GM12878 (cell line): ENCODE data around the gene NOD1. TPM values are rescaled to one million over a fixed set of nuclear protein-coding genes. Genes with fewer than 3 reads are reported as not detected.

ENCODE experiments used
- ATAC-seq: fragments of 200-7000 bp; cut with Tn5 transposase; 3 replicates; pipeline ENCODE4 v1.9.1; 2020; ENCODE audit warnings: mild to moderate bottlenecking, moderate library complexity
- BruUV-seq: library from RNA; stranded (reverse); fragments of 400-500 nt; replicated peaks from 2 replicates; lab custom pipeline; 2021; lab: Mats Ljungman, UMichigan
- CTCF ChIA-PET: fragments of 300-600 bp; sonication (Branson Sonifier 250); formaldehyde crosslinking; extraction: SDS; loops from one replicate; lab custom pipeline; 2021; ENCODE audit warnings: inconsistent platforms; lab: Yijun Ruan, JAX
- POLR2A ChIA-PET: fragments of 350-600 bp; formaldehyde crosslinking; extraction: SDS; loops from one replicate; lab custom pipeline; 2021; ENCODE audit warnings: inconsistent platforms; lab: Charles Lee
- RAD21 ChIA-PET: fragments of 300-600 bp; sonication (Branson Sonifier 250); formaldehyde crosslinking; loops from one replicate; lab custom pipeline; 2023; ENCODE audit warnings: antibody characterized with exemption; ENCODE audit not compliant: unreplicated experiment; lab: Charles Lee
- SMC1A ChIA-PET: fragments of 300-600 bp; sonication (Branson Sonifier 250); formaldehyde crosslinking; loops from one replicate; lab custom pipeline; 2023; ENCODE audit not compliant: unreplicated experiment, uncharacterized antibody; lab: Charles Lee
- DNase-seq: peaks from one replicate; pipeline ENCODE4 v3.0.0-alpha.2; 2011; ENCODE audit warnings: low read depth, low spot score
- FAIRE-seq: peaks from 3 replicates; lab custom pipeline; 2011; peaks lifted over from hg19 to GRCh38; lab: Jason Lieb, UNC
- H2AFZ ChIP-seq: 2 replicates; pipeline ENCODE4 v1.6.0; 2011; ENCODE audit warnings: low read depth, low read length, control low read depth; ENCODE audit not compliant: control insufficient read depth
- H3K27ac ChIP-seq: 2 replicates; pipeline ENCODE4 v1.5.1; 2011; ENCODE audit warnings: control low read depth; ENCODE audit not compliant: control insufficient read depth, insufficient read depth
- H3K27me3 ChIP-seq, 2 experiments: replicated peaks in 1 of 2; 2 replicates each; pipeline versions ENCODE4 v1.6.0 to v1.6.1; 2011; ENCODE audit warnings: low read length in 1 of 2; ENCODE audit not compliant: control insufficient read depth in 2 of 2, insufficient read depth in 2 of 2
- H3K36me3 ChIP-seq, 2 experiments: 2 replicates each; pipeline ENCODE4 v1.5.1; 2011; ENCODE audit warnings: low read length in 1 of 2; ENCODE audit not compliant: control insufficient read depth in 2 of 2, insufficient read depth in 2 of 2
- H3K4me1 ChIP-seq: 2 replicates; pipeline ENCODE4 v1.6.1; 2011; ENCODE audit warnings: mild to moderate bottlenecking, low read length, moderate library complexity, mixed read lengths; ENCODE audit not compliant: control insufficient read depth, insufficient read depth
- H3K4me2 ChIP-seq: 2 replicates; pipeline ENCODE4 v1.6.0; 2011; ENCODE audit warnings: control low read depth; ENCODE audit not compliant: control insufficient read depth, insufficient read depth
- H3K4me3 ChIP-seq: fragments of 200-600 bp; sonication (generic); 2 replicates; pipeline ENCODE4 v1.5.1; 2016
- H3K79me2 ChIP-seq: 2 replicates; pipeline ENCODE4 v1.6.0; 2011; ENCODE audit warnings: low read length; ENCODE audit not compliant: control insufficient read depth, insufficient read depth
- H3K9ac ChIP-seq: 2 replicates; pipeline ENCODE4 v1.8.0; 2011; ENCODE audit warnings: low read length, control low read depth, mixed read lengths; ENCODE audit not compliant: control insufficient read depth, insufficient read depth
- H3K9me3 ChIP-seq: replicated peaks from 3 replicates; pipeline ENCODE4 v1.5.1; 2011; ENCODE audit warnings: mild to moderate bottlenecking, low read length; ENCODE audit not compliant: control insufficient read depth, insufficient read depth
- H4K20me1 ChIP-seq: 2 replicates; pipeline ENCODE4 v1.6.0; 2011; ENCODE audit not compliant: control insufficient read depth, insufficient read depth
- BRCA1 ChIP-seq: IDR thresholded peaks from 2 replicates; pipeline ENCODE4 v1.6.1; 2011; ENCODE audit warnings: low read depth, low read length, improper control_type of control experiment
- CEBPB ChIP-seq, 2 experiments: fragments of 150-350 bp in 1 of 2; IDR thresholded peaks; 2 replicates each; pipeline ENCODE4 v1.6.1; 2012 to 2014; ENCODE audit warnings: low read depth in 2 of 2, low read length in 2 of 2, borderline replicate concordance in 1 of 2, inconsistent platforms in 1 of 2
- CEBPZ ChIP-seq: fragments of 150-350 bp; IDR thresholded peaks from 2 replicates; pipeline ENCODE4 v1.6.1; 2016; ENCODE audit warnings: low read depth, low read length
- E2F4 ChIP-seq: IDR thresholded peaks from 2 replicates; pipeline ENCODE4 v1.6.1; 2012; ENCODE audit warnings: low read depth, low read length, improper control_type of control experiment
- IRF4 ChIP-seq: IDR thresholded peaks from 2 replicates; pipeline ENCODE4 v1.6.1; 2011; ENCODE audit warnings: low read depth, low read length
- MXI1 ChIP-seq: fragments of 150-350 bp; IDR thresholded peaks from 2 replicates; pipeline ENCODE4 v1.6.1; 2011; ENCODE audit warnings: low read depth, mild to moderate bottlenecking, inconsistent platforms, low read length, improper control_type of control experiment
- SREBF1 ChIP-seq: IDR thresholded peaks from 2 replicates; pipeline ENCODE4 v1.6.1; 2012; ENCODE audit warnings: mild to moderate bottlenecking, low read length
- USF1 ChIP-seq: IDR thresholded peaks from 2 replicates; pipeline ENCODE4 v1.6.1; 2011; ENCODE audit warnings: borderline replicate concordance, low read depth, mild to moderate bottlenecking, moderate library complexity, mixed read lengths, low read length; ENCODE audit not compliant: insufficient read depth; ENCODE audit errors: extremely low read length
- WRNIP1 ChIP-seq: IDR thresholded peaks from 2 replicates; pipeline ENCODE4 v1.6.1; 2011; ENCODE audit warnings: low read depth, low read length, improper control_type of control experiment, borderline replicate concordance
- YBX1 ChIP-seq: fragments of 450-650 bp; IDR thresholded peaks from 2 replicates; pipeline ENCODE4 v1.6.1; 2016; ENCODE audit warnings: antibody characterized with exemption
- ZBED1 ChIP-seq: IDR thresholded peaks from 2 replicates; pipeline ENCODE4 v1.6.1; 2016; ENCODE audit warnings: borderline replicate concordance
- ZNF217 ChIP-seq: fragments of 450-650 bp; IDR thresholded peaks from 2 replicates; pipeline ENCODE4 v1.6.1; 2017; ENCODE audit warnings: antibody characterized with exemption, mild to moderate bottlenecking
- WGBS: methylation state at CpG from one replicate; pipeline ENCODE4 v1.1.6; 2016; ENCODE audit warnings: low lambda C conversion rate; ENCODE audit not compliant: insufficient replicate concordance, insufficient coverage; ENCODE audit errors: missing lambda C conversion rate; 5-methylcytosine and 5-hydroxymethylcytosine counted together
- in situ Hi-C: fragments of 300-500 bp; cut with MboI; formaldehyde crosslinking; loops from 9 replicates; pipeline ENCODE4 v1.14.3; 2018; ENCODE audit warnings: mixed read lengths
- intact Hi-C: fragments of 100-400 bp; cut with micrococcal nuclease; formaldehyde crosslinking; loops from one replicate; pipeline ENCODE4 v1.14.2; 2022; ENCODE audit not compliant: unreplicated experiment
- polyA plus RNA-seq, 11 experiments: library from polyadenylated mRNA; depleted of rRNA in 4 of 11; unstranded in 6 of 11; stranded (reverse) in 5 of 11; fragments of >200 nt; fragmentation: Nextera tagmentation in 4 of 11; fragmentation: Illumina TruSeq in 1 of 11; extraction: Ambion mirVana in 4 of 11; extraction: Trizol in 1 of 11; gene quantifications; 1 replicate in 1 of 11; 2 replicates in 10 of 11; pipeline versions ENCODE4 v1.2.1 to v1.2.3, GENCODE V29; 2011 to 2016; ENCODE audit warnings: inconsistent platforms in 2 of 11, missing spikeins in 2 of 11, low read depth in 1 of 11
- total RNA-seq, 4 experiments: library from RNA; depleted of rRNA in 3 of 4; stranded (reverse); fragments of >200 nt in 3 of 4; fragmentation: Illumina TruSeq in 1 of 4; extraction: Trizol in 1 of 4; gene quantifications; 2 replicates each; pipeline versions ENCODE4 v1.2.1 to v1.2.3, GENCODE V29; 2013 to 2021
- TF ChIP-seq, protein P1 (sequence below): fragments of 450-650 bp; IDR thresholded peaks from 2 replicates; pipeline ENCODE4 v1.6.1; 2017; ENCODE audit warnings: low read depth, mild to moderate bottlenecking, moderate library complexity

The NOD1 gene
- total and polyA plus RNA-seq, 10 of the 15 experiments (the other 5 are each of a cell fraction or from before 2014, with no cell fraction given), result 1.8 to 14.6 (median 8.9) TPM

DNA sequence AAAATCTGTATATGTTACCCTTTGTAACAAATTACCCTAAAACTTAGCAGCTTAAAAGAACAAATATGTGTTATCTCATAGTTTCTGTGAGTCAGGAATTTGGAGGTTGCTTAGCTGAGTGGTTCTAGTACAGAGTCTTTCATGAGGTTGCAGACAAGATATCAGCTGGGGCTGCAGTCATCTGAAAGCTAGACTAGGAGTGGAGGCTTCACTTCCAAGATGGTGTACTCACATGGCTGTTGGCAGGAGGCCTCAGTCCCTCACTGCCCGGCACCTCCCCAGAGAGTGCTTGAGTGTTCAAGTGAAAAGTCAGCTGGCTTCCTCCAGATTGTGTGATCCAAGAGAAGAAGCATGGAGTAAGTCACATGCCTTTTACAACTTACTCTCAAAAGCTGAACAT lies 42.9 kb upstream of the NOD1 start (continued):
- TF ChIP-seq USF1, result no peak
- no peak for TF ChIP-seq CEBPB (IDR thresholded peaks at IDR 0.05; ENCODE audit: borderline replicate concordance in 1 of 2, low read depth in 2 of 2, low read length in 2 of 2)

DNA sequence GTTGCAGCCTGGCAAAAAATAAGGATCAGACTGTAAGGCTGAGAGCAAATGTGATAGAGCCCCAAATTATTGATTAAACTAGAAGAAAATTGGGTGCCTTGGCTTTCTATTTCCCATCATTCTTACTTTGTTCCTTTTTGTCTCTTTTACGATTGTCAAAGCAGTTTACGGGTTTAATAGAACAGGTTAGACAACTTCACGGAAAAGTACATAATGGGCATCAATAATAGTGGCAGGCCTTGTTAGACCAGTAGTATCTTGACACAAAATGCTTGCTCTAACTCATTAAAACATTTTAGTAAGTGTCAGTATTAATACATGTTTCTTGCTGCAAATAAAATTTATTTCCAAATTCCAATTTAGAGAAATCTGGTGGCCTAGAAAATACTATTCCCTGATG lies 40.5 kb upstream of the NOD1 start:
- CTCF ChIA-PET, result interaction anchor here (2.0 kb wide), 1 partner anchor 8 kb away, joined by 9 read pairs; no protein-coding TSS in a partner anchor
- intact Hi-C loops (no loop called here), in situ Hi-C loops (no loop called here)

More for the DNA sequence above, 40.5 kb upstream of the NOD1 start:
- TF ChIP-seq MXI1, result no peak
- TF ChIP-seq, protein P1, sequence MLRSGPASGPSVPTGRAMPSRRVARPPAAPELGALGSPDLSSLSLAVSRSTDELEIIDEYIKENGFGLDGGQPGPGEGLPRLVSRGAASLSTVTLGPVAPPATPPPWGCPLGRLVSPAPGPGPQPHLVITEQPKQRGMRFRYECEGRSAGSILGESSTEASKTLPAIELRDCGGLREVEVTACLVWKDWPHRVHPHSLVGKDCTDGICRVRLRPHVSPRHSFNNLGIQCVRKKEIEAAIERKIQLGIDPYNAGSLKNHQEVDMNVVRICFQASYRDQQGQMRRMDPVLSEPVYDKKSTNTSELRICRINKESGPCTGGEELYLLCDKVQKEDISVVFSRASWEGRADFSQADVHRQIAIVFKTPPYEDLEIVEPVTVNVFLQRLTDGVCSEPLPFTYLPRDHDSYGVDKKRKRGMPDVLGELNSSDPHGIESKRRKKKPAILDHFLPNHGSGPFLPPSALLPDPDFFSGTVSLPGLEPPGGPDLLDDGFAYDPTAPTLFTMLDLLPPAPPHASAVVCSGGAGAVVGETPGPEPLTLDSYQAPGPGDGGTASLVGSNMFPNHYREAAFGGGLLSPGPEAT, result no peak
- TF ChIP-seq ZBED1, result no peak
- no peak for TF ChIP-seq IRF4
- no peak for TF ChIP-seq YBX1
- no peak for TF ChIP-seq ZNF217
- TF ChIP-seq SREBF1, result no peak
- no peak for TF ChIP-seq BRCA1
- no peak for TF ChIP-seq CEBPZ
- no peak for TF ChIP-seq E2F4
- no peak for TF ChIP-seq WRNIP1
- TF ChIP-seq, all 136 proteins: peak for 0
- Histone ChIP-seq H3K9me3 (no peaks in the 10 kb centered on the region), H2AFZ (no peak overlapping the region), H4K20me1 (no peaks in the 10 kb centered on the region), H3K4me3 (no peak overlapping the region), H3K9ac (no peak overlapping the region), H3K4me1 (peaks cover 10% of the 10 kb centered on the region), H3K27me3 (no peaks in the 10 kb centered on the region), H3K4me2 (no peak overlapping the region), H3K79me2 (no peaks in the 10 kb centered on the region), H3K27ac (no peak overlapping the region), H3K36me3 (no peaks in the 10 kb centered on the region)
- no peak for ATAC-seq
- no TSS peak for BruUV-seq
- DNase-seq, result no peak
- POLR2A ChIA-PET, result no interaction called here
- SMC1A ChIA-PET, result no interaction called here
- FAIRE-seq, result no peak
- RAD21 ChIA-PET, result no interaction called here
- WGBS, result 95% methylated on average over 3 of the region's 3 CpGs
